SK-N-DZ (cell line): ENCODE measurements around the gene CCNK. TPM values are rescaled to one million over a fixed set of nuclear protein-coding genes. Genes with fewer than 3 reads are reported as not detected.
A peak's percentile ranks its signal among the peaks of the same experiment; 100 is the strongest.

Experiments
- DNase-seq: peaks from one replicate; pipeline ENCODE4 v3.0.0-alpha.2; 2015; ENCODE audit warnings: low spot score
- polyA plus RNA-seq, 2 experiments: library from polyadenylated mRNA; depleted of rRNA; stranded (reverse); fragments of >200 nt; gene quantifications; 2 replicates each; pipeline ENCODE4 v1.2.3, GENCODE V29; 2014

The CCNK gene
- polyA plus RNA-seq (2014; cell fraction: cytosol; rRNA removed): 2.9 and 3.0 TPM in 2 replicates
- 9.1 and 22.6 TPM in 2 replicates for polyA plus RNA-seq (2014; cell fraction: nucleus; rRNA removed)

DNA sequence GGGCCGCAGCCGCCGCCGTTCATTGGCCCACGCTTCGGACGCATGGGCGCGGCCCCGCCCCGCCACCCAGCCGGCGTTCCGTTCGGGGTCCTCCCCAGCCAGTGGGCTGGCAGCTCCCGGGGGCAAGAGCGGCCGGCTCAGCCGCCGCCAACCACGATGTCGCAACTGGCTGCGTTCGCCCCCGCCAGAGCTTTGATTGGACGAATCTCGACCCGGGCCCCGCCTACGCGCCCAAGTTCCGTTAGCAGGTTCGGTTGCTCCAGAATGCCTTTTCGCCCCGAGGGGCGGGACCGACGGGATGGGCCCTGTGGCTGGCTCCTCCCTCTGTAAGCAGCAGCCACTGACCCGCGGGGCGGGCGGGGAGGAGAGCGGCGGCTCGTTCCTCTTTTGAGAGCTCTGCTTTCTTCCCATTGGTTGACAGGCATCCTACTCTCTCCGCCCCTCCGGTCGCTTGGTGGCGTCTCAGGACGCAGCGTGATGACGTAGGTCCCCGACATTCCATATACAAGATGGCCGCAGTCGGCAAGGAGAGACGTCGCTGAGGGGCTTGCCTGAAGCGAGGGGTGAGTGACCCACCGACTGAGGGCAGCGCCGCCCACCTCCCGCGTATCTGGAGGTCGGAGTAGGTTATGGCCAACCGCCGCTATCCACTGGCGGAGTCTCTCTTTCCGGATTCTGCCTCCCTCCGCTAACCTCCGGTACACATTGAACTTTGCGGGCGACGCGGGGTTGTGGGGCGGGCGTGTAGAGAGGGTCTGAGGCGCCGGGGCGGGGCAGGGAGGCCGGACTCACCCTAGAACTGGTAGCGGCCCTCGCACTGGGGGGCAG, at the start of gene CCNK:
Gene CCNK (plus strand): TSS at position 493 of the 828 bp plus-strand sequence. CDS start 11,269 bp downstream, outside the sequence.
- peak; percentile 97 for DNase-seq

DNA sequence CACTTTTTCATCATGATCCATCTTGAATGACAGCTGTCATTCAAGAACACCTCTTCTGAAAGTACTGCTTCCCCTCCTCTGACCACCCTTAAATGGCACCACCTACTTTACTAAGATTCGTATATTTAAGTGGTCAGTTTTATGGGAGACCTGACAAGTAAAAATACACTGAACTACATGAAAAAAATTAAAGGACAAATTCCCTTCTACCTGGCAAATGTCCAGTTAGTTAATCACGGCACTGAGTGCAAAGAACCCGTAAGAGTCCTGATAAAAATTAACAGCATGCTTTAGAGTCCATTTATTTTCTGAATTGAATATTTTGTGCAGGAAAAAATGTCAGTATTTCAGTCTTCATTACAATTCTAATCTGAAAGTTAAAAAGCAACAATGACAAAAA, 49.2 kb upstream of the CCNK start:
- no peak for DNase-seq

DNA sequence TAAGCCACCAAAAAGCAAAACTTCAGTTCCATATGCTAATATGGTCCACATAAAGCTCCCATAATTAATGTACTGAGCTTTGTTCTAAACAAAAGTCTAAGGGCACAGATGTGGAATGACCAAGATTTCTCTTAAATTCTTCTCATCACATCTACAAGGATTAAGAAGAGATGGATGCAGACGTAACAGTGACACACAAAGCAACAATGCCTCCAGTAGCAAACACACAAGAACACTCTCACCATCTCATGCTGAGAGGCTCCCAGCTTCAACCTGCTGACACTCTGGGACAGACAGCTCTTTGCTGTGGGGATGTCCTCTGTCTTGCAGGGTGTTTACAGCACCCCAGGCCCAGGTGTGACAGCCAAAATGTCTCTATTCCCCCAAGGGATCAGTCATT, 48.7 kb upstream of the CCNK start:
- no peak for DNase-seq

GRCh38 chr14:99435327-99435726, 45.9 kb upstream of the CCNK start:
- no peak for DNase-seq

GRCh38 chr14:99436247-99437180, 44.7 kb upstream of the CCNK start:
- DNase-seq: no peak

GRCh38 chr14:99437706-99438105, 43.5 kb upstream of the CCNK start:
- DNase-seq: no peak

DNA sequence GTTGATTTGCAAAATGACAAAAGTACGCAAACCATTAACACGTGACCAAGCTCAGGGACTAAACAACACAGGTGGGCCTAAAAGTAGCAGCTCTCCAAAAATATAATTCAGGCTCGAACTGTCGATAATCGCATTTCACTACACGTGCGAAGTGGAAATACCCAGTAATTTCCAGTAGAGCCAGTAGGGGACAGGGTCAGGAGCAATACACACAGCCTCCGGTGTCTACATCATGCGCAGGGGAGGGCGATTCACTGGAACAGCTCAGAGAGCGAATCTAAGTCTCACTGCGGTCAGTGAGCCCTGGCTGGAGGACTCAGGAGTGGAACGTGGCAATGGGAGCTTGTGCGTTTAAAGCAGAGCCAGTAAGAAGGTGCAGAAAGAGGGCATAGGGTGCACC, 40.9 kb upstream of the CCNK start:
- no peak for DNase-seq

DNA sequence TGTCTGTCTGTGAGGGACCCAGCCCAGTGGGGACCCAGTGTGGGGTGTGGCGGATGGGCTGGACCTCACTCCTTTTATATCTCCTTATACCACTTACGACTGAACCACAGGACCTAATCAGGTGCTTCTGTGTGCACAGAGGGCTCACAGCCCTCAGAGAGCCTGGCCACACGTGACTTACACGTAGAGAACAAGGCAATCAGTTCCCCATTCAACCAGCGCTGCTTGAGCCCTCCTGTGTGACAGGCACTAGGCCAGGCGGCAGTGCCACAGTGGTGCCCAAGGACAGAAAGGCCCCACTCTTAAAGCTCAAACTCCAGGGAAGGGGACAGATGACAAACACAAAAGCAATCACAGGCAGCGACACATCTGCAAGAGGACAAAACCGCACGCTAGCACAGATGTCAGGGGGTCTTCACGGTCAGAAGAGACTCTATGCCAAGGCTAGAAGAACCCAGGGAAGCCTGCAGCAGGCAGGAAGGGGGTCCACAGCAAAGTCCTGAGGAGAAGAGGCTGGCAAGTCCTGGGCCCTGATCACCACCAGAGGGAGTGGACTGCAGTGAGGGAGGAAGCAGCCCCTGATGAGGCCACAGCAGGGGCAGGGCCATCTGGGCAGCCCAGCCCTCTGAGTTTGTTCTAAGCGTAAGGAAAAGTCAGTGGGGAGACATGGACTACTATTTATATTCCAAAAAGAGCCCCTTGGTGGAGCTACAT, 39.9 kb upstream of the CCNK start:
- no peak for DNase-seq

- no peak for DNase-seq
Measured at GRCh38 chr14:99441918-99442317, 39.3 kb upstream of the CCNK start.

- no peak for DNase-seq
Measured at GRCh38 chr14:99445931-99446330, 35.3 kb upstream of the CCNK start.

DNA sequence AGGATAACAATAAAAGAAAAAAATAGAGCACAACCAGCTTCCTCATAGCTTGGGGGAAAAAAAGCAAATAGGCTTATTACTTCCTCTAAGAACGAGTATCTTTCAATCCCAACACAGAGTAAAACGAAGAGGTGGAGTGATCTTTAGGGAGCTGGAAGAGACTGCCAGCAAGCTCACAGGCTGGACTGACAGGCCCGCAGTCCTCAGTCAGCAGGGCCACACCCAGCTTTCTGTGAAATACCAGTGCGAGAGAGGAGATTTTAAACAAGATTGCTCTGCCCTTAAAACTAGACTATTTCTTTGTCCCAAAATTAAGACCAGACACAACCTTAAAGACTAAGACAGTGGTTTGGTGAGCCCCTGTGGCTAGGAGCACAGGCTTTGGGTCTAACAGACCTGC, 33.5 kb upstream of the CCNK start:
- DNase-seq: no peak

- no peak for DNase-seq
Measured at GRCh38 chr14:99450266-99450665, 30.9 kb upstream of the CCNK start.

- DNase-seq: no peak
Measured at GRCh38 chr14:99451234-99451633, 30.0 kb upstream of the CCNK start.

GRCh38 chr14:99452968-99453367, 28.2 kb upstream of the CCNK start:
- DNase-seq: no peak

- no peak for DNase-seq
Measured at GRCh38 chr14:99454246-99454645, 27.0 kb upstream of the CCNK start.

DNA sequence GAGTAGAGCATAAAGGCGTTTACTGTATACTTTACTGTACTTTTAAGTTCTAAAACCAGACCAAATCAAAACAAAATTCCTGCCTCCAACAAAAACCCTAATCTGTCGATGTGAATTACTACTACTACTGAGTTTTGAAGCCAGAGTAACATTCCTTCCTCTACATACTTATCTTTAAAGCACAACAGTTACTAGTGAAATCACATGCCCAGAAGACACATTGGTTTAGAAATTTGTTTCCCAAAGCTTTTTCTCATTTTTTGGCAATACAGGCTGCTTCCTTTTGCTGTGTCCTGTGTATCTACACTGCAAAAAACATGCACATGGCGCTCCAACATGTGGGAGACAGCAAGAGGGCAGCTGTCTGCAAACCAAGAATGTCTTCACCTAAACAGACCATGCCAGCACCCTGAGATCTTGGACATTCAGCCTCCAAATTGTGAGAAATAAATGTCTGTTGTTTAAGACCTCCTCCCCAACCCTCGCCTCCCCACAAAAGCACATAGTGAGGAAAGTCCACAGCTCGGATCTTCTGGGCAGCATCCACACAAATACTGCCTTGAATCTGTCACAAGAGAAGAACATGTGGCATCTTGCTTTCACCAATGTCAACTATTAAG, 21.6 kb upstream of the CCNK start:
- DNase-seq: no peak

- no peak for DNase-seq
Measured at GRCh38 chr14:99460793-99461192, 20.4 kb upstream of the CCNK start.

DNA sequence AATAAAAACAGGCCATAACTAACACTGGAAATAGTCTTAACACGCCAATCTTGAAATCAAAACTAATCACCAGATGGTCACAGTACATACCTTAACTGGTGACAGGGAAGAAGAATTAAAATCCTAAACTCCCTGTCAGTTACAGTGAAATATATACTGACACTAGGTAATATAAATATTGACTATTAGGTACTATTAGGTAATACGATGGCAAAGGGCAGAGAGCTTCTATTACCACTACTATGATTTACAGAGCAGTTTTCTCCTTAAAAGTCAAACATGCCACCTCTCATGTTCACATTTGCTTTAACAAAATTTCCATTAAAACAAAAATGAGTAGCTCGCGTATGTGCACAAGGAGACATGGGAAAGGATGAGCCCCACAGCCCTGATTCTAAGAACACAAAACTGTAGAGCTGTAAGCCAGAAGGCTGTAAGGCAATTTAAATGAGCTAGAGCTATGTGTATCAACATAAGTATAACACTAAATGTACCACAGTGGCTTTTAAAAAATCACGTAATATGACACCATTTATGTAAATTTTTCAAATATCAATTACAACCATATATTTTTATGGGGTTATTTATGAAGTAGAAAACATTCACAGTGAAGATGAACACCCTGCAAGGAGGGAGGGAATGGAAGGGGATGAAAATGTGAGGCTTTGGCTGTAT, 19.7 kb upstream of the CCNK start:
- DNase-seq: no peak

GRCh38 chr14:99462210-99462609, 19.0 kb upstream of the CCNK start:
- no peak for DNase-seq

GRCh38 chr14:99463974-99464373, 17.2 kb upstream of the CCNK start:
- DNase-seq: no peak

GRCh38 chr14:99465288-99465687, 15.9 kb upstream of the CCNK start:
- DNase-seq: no peak
